ENCODE measurements around the gene BANP.
A peak's percentile ranks its signal among the peaks of the same experiment; 100 is the strongest.
"Not testable (repeated sequence)": the region's sequence is repeated elsewhere in the genome, so short reads cannot be mapped to it uniquely, and the experiment has no call there.

BANP gene

GRCh38 chr16:88069397-88070168 lies 118.3 kb downstream of the BANP start:
- DNase-seq, result peak in 1 of 2 donors; percentile 91

GRCh38 chr16:88070341-88070740 lies 119.1 kb downstream of the BANP start:
- no peak for DNase-seq

GRCh38 chr16:88070989-88071625 lies 119.9 kb downstream of the BANP start:
- DNase-seq, result no peak

GRCh38 chr16:88071908-88072307 lies 120.7 kb downstream of the BANP start:
- DNase-seq, result no peak

GRCh38 chr16:88072571-88073001 lies 121.4 kb downstream of the BANP start:
- DNase-seq, result no peak

GRCh38 chr16:88073201-88073721 lies 122.0 kb downstream of the BANP start:
- DNase-seq, result no peak

GRCh38 chr16:88074041-88074440 lies 122.8 kb downstream of the BANP start:
- DNase-seq, result no peak

- DNase-seq, result no peak
Observed at GRCh38 chr16:88076211-88076931, 125.1 kb downstream of the BANP start.

- DNase-seq, result not testable (repeated sequence)
Observed at GRCh38 chr16:88076932-88077320, 125.7 kb downstream of the BANP start.

GRCh38 chr16:88077328-88078108 lies 126.3 kb downstream of the BANP start:
- DNase-seq, result no peak

GRCh38 chr16:88078111-88078775 lies 127.0 kb downstream of the BANP start:
- no peak for DNase-seq

- no peak for DNase-seq
Observed at GRCh38 chr16:88083582-88083981, 132.3 kb downstream of the BANP start.

GRCh38 chr16:88084881-88085280 lies 133.6 kb downstream of the BANP start:
- DNase-seq, result no peak

- DNase-seq, result no peak
Observed at GRCh38 chr16:88086571-88087516, 135.6 kb downstream of the BANP start.

GRCh38 chr16:88087517-88087877 lies 136.3 kb downstream of the BANP start:
- no peak for DNase-seq

GRCh38 chr16:88088161-88088581 lies 136.9 kb downstream of the BANP start:
- no peak for DNase-seq

- not testable (repeated sequence) for DNase-seq
Observed at GRCh38 chr16:88088611-88089010, 137.4 kb downstream of the BANP start.

GRCh38 chr16:88089071-88089470 lies 137.8 kb downstream of the BANP start:
- not testable (repeated sequence) for DNase-seq

- not testable (repeated sequence) for DNase-seq
Observed at GRCh38 chr16:88089632-88090376, 138.6 kb downstream of the BANP start.

Measured in CD4-positive, alpha-beta T cell treated with Interleukin-4 for 1 hour (primary cell).